Activated naive CD8-positive, alpha-beta T cell treated with anti-CD3 and anti-CD28 coated beads, Interleukin-2, amount 10 ng/mL, durations not matched to agents 7 days and 5 days (primary cell): ENCODE measurements around the gene OSMR. TPM values are rescaled to one million over a fixed set of nuclear protein-coding genes. Genes with fewer than 3 reads are reported as not detected.

Source experiments
- ATAC-seq: fragments of 150-1000 bp; cut with Tn5 transposase; one replicate; pipeline ENCODE4 v1.10.0; 2021; ENCODE audit warnings: low read depth, moderate library complexity
- POLR2A ChIA-PET: fragments of 350-600 bp; sonication (Branson Sonifier 250); formaldehyde crosslinking; loops from one replicate; lab custom pipeline; 2021; ENCODE audit warnings: antibody characterized with exemption; lab: Charles Lee
- DNase-seq: peaks from one replicate; pipeline ENCODE4 v3.0.0; 2021
- H3K27ac Mint-ChIP-seq: one replicate; pipeline ENCODE4 v1.8.0; 2022; ENCODE audit warnings: mild to moderate bottlenecking, mixed read lengths
- H3K27me3 Mint-ChIP-seq: one replicate; pipeline ENCODE4 v1.8.0; 2022; ENCODE audit warnings: mild to moderate bottlenecking, moderate library complexity, mixed read lengths
- H3K36me3 Mint-ChIP-seq: one replicate; pipeline ENCODE4 v1.8.0; 2021; ENCODE audit warnings: mild to moderate bottlenecking, mixed read lengths
- H3K4me1 Mint-ChIP-seq: one replicate; pipeline ENCODE4 v1.8.0; 2021; ENCODE audit warnings: mixed read lengths
- H3K4me3 Mint-ChIP-seq: one replicate; pipeline ENCODE4 v1.8.0; 2022; ENCODE audit warnings: mild to moderate bottlenecking, moderate library complexity, mixed read lengths
- H3K9me3 Mint-ChIP-seq: one replicate; pipeline ENCODE4 v1.8.0; 2021; ENCODE audit warnings: mixed read lengths
- total RNA-seq, 2 experiments: library from RNA; stranded (reverse); gene quantifications; one replicate each; pipeline ENCODE4 v1.2.3, GENCODE V29; 2021

OSMR gene
- total RNA-seq, 2 experiments from 2014 or later: not detected

DNA sequence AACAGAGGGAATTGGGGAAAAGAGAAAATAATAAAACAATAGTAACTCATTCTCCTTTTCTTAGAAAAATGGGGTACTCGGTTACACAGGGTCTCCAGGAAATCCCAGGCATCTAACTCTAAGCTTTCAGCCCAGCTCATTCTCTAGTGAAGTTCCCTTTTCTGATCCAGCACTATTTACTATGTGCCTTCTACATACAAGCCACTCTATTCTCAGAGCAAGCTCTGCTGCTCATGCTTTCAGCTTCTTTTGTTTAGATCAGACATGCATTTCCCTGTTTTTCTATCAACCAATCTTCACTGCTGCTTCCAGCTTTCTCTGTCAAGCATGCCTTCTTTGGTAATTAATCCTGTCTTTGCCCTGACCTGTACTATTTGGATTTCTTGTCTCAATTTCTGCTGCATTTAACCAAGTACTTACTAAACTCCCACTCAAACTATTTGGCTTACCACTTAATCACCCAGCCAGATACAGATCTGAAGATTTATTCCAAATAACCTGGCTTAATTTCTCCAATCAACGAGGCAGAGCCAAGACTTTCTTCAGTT is 25.3 kb downstream of the OSMR start:
- DNase-seq (no peak), ATAC-seq (no peak)
- H3K27me3 Mint-ChIP-seq: peaks cover 26% of the 10 kb centered on the region
- H3K4me3 Mint-ChIP-seq: no peak overlapping the region
- no peaks in the 10 kb centered on the region for H3K4me1 Mint-ChIP-seq
- POLR2A ChIA-PET: no interaction called here
- H3K9me3 Mint-ChIP-seq: peaks cover 3% of the 10 kb centered on the region
- no peaks in the 10 kb centered on the region for H3K36me3 Mint-ChIP-seq
- H3K27ac Mint-ChIP-seq: no peak overlapping the region

DNA sequence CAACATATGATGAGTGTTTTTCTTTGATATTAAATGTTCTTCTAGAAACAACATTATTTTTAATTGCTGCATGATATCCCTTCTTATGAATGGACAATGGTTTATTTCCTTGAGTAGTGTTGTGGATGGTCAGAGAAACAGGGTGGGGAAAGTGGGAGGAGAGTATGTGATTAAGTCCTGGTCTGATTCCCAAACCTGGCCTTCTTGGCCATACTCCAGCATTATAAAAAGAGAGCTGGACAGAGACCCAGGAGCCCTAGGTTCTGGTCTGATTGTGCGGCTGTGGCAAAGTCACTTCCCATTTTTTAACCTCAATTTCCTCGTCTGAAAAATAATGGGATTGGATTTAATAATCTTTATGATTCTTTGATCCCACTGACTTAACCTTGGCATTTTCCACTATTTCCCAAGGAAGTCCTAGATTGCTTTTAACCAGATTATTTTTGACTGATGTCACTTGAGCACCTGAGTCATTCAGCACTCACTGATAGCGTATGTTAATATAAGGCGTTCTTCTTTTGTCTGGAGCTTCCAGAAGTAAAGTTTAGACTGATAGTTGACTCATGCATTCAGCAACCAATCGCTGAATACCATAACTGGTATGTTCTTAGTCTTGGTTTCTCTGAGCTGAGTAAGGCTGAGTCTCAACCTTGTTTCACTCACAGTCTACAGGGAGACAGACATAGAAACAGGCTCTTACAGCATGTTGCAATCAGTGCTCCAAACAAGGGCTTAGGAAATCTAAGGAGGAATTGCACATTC is 26.2 kb downstream of the OSMR start:
- POLR2A ChIA-PET: no interaction called here
- no peak overlapping the region for H3K27ac Mint-ChIP-seq
- H3K4me1 Mint-ChIP-seq: no peaks in the 10 kb centered on the region
- H3K9me3 Mint-ChIP-seq: peaks cover under 1% of the 10 kb centered on the region
- peaks cover 26% of the 10 kb centered on the region for H3K27me3 Mint-ChIP-seq
- H3K4me3 Mint-ChIP-seq: no peak overlapping the region
- ATAC-seq: no peak
- no peaks in the 10 kb centered on the region for H3K36me3 Mint-ChIP-seq
- no peak for DNase-seq

DNA sequence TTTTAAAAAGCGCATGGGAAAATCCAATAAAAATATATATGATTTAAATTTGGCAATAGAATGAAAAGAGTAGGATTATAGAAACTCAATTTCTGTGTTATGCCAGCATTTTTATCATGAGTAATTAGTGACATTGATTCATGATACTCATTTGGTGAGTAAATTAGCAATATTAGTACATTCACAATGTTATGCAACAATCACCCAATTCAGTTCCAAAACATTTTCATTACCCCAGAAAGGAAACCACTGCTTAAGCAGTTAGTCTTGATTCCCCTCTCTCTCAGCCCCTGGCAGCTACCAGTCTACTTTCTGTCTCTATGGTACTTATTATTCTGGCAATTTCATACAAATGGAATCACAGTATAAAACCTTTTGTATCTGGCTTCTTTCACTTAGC is 27.0 kb downstream of the OSMR start:
- Mint-ChIP-seq H3K9me3 (no peaks in the 10 kb centered on the region), H3K27me3 (peaks cover 28% of the 10 kb centered on the region), H3K4me3 (no peak overlapping the region), H3K27ac (no peak overlapping the region), H3K4me1 (no peaks in the 10 kb centered on the region), H3K36me3 (no peaks in the 10 kb centered on the region)
- no peak for DNase-seq
- POLR2A ChIA-PET: no interaction called here
- no peak for ATAC-seq

DNA sequence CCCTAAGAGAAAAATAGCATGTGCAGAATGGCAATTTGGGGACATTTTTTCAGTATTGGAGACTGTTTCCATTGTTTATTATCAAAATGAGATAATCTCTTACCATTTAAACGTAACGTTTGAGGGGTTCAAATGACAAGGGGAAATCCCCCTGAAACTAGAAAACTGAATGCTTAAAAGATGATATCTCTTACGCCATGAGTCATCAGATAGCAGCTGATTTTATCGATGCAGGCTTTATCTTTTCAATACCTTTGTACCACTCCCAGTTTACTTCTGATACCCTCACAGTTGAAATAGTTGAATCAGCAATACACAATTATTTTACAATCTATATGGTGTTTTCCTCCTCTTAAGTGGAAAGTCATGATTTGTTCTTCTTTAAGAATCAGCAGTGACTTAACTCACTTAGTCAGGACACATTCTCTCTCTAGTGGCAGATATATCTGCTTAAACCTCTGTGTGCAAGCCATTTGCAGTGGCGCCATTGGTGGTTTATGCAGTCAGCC is 29.2 kb downstream of the OSMR start:
- no peaks in the 10 kb centered on the region for H3K36me3 Mint-ChIP-seq
- ATAC-seq (no peak), DNase-seq (no peak)
- no peaks in the 10 kb centered on the region for H3K4me1 Mint-ChIP-seq
- no peak overlapping the region for H3K27ac Mint-ChIP-seq
- POLR2A ChIA-PET: no interaction called here
- no peaks in the 10 kb centered on the region for H3K9me3 Mint-ChIP-seq
- H3K4me3 Mint-ChIP-seq: no peak overlapping the region
- H3K27me3 Mint-ChIP-seq: peaks cover 25% of the 10 kb centered on the region

GRCh38 chr5:38878391-38879077 is 32.7 kb downstream of the OSMR start:
- POLR2A ChIA-PET: no interaction called here
- ATAC-seq: no peak
- no peaks in the 10 kb centered on the region for H3K4me1 Mint-ChIP-seq

DNA sequence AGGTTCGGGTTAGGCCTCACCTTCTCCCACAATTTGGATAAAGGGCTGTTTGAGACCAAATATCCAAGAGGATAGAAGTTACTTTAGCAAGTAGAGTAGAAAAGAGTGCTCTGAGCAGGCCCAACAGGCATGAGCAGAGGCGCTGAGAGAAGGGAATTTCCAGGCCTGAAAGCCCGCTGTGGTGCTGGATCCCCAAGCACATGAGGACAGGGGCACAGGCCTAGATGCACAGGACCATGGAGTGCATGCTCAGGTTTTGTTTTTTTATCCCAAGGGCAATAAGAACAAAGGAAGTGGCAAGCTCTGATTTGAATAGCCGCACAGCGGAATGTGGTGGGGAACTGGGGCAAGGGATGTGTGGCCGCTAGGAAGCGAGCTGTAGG is 33.3 kb downstream of the OSMR start:
- Mint-ChIP-seq H3K27me3 (peaks cover 19% of the 10 kb centered on the region), H3K27ac (no peak overlapping the region), H3K4me3 (no peak overlapping the region), H3K36me3 (no peaks in the 10 kb centered on the region), H3K9me3 (no peaks in the 10 kb centered on the region), H3K4me1 (no peaks in the 10 kb centered on the region)
- DNase-seq: no peak
- POLR2A ChIA-PET: no interaction called here
- no peak for ATAC-seq

More at GRCh38 chr5:38878391-38879077, 32.7 kb downstream of the OSMR start:
- Mint-ChIP-seq H3K4me3 (no peak overlapping the region), H3K27ac (no peak overlapping the region), H3K36me3 (no peaks in the 10 kb centered on the region), H3K9me3 (no peaks in the 10 kb centered on the region), H3K27me3 (peaks cover 21% of the 10 kb centered on the region)
- no peak for DNase-seq

- Mint-ChIP-seq H3K4me1 (no peaks in the 10 kb centered on the region), H3K9me3 (no peaks in the 10 kb centered on the region), H3K27ac (no peak overlapping the region), H3K4me3 (no peak overlapping the region), H3K27me3 (peaks cover 22% of the 10 kb centered on the region), H3K36me3 (no peaks in the 10 kb centered on the region)
- ATAC-seq: no peak
- no peak for DNase-seq
- POLR2A ChIA-PET: no interaction called here
Observed at GRCh38 chr5:38883842-38884241, 38.0 kb downstream of the OSMR start.

DNA sequence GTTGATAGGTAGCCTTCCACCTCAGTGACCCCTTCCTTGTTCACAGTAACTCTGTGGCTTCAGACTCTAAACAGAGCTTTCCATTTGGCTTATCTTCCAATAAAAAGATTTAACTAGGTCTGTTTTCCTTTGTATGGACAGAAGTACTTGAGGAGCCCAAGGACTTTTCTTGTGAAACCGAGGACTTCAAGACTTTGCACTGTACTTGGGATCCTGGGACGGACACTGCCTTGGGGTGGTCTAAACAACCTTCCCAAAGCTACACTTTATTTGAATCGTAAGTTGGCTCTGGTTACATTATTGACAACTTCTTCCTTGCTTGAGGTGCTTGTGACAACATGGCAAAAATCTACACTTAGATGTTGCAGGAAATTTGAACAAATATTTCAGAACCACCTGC is 39.4 kb downstream of the OSMR start:
- ATAC-seq (no peak), DNase-seq (no peak)

GRCh38 chr5:38888041-38888440 is 42.2 kb downstream of the OSMR start:
- no peak for DNase-seq
- H3K27me3 Mint-ChIP-seq: peaks cover 22% of the 10 kb centered on the region
- ATAC-seq: no peak
- no peak overlapping the region for H3K27ac Mint-ChIP-seq
- no peaks in the 10 kb centered on the region for H3K36me3 Mint-ChIP-seq
- no peaks in the 10 kb centered on the region for H3K4me1 Mint-ChIP-seq
- H3K4me3 Mint-ChIP-seq: no peak overlapping the region
- POLR2A ChIA-PET: no interaction called here
- H3K9me3 Mint-ChIP-seq: no peaks in the 10 kb centered on the region

More for the DNA sequence above, 39.4 kb downstream of the OSMR start:
- Mint-ChIP-seq H3K4me1 (no peaks in the 10 kb centered on the region), H3K9me3 (no peaks in the 10 kb centered on the region), H3K27me3 (peaks cover 24% of the 10 kb centered on the region), H3K36me3 (no peaks in the 10 kb centered on the region), H3K27ac (no peak overlapping the region), H3K4me3 (no peak overlapping the region)
- POLR2A ChIA-PET: no interaction called here

DNA sequence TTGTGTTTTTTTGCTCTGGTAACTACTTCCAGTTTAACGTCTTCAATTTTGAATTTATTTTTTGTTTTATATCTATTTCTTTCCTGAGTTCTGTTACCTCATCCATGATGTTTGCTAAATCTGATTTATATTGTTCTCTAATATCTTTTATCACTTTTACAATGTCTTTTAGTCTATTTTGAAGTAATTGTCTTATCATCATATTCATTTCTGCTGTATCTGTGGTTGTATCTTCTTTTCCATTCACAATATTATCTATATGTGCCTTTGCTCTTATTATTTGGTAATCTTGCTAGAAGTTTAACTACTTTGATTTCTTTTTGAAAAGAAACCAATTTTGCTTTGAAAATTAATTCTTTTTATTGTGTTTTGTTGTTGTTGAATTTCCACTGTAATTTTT is 43.6 kb downstream of the OSMR start:
- H3K9me3 Mint-ChIP-seq: no peaks in the 10 kb centered on the region
- DNase-seq: no peak
- ATAC-seq: no peak
- POLR2A ChIA-PET: no interaction called here
- no peak overlapping the region for H3K4me3 Mint-ChIP-seq
- H3K27me3 Mint-ChIP-seq: peaks cover 24% of the 10 kb centered on the region
- no peaks in the 10 kb centered on the region for H3K36me3 Mint-ChIP-seq
- no peak overlapping the region for H3K27ac Mint-ChIP-seq
- H3K4me1 Mint-ChIP-seq: no peaks in the 10 kb centered on the region

DNA sequence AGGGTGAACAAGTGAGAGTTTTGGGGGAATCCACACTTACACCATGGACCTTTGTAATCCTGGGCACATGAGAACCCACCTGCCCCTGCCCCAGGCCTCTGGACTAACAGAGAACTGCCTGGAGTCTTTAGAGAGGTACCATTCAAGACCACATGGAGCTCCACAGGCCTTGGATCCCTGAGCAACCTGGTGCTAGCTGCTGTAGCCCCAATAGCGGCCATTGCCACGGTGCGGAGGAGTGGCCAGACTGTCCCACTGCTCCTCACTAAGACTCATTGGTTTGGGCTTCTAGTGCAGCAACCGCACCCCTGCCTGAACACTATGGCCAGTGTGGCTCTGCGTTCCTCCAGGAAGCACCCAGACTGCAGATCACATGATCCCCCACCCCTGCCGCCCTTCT is 45.8 kb downstream of the OSMR start:
- H3K4me1 Mint-ChIP-seq: no peaks in the 10 kb centered on the region
- H3K9me3 Mint-ChIP-seq: no peaks in the 10 kb centered on the region
- H3K27ac Mint-ChIP-seq: no peak overlapping the region
- peaks cover 22% of the 10 kb centered on the region for H3K27me3 Mint-ChIP-seq
- H3K4me3 Mint-ChIP-seq: no peak overlapping the region
- POLR2A ChIA-PET: no interaction called here
- ATAC-seq: no peak
- DNase-seq: no peak
- no peaks in the 10 kb centered on the region for H3K36me3 Mint-ChIP-seq

DNA sequence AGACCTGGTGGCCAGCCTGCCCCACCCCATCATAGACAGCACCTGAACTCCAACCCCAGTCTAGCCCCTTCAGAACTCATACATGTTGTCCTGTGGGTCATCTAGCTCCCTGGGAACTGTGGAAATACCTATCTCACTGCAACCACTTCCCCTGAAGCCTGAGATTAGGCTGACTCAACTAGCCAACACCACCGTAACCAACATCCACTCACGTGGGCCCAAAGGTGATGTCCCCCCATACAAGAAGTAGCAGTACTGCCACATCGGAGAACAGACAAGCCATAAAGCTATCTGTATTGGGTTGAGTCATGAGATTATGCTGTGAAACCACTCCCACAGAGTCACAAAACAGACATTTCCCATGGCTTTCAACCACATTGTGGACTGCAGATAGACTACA is 46.6 kb downstream of the OSMR start:
- Mint-ChIP-seq H3K27me3 (peaks cover 21% of the 10 kb centered on the region), H3K9me3 (peaks cover 2% of the 10 kb centered on the region), H3K27ac (no peak overlapping the region), H3K4me1 (no peaks in the 10 kb centered on the region), H3K4me3 (no peak overlapping the region), H3K36me3 (no peaks in the 10 kb centered on the region)
- POLR2A ChIA-PET: no interaction called here
- DNase-seq: no peak
- ATAC-seq: no peak

DNA sequence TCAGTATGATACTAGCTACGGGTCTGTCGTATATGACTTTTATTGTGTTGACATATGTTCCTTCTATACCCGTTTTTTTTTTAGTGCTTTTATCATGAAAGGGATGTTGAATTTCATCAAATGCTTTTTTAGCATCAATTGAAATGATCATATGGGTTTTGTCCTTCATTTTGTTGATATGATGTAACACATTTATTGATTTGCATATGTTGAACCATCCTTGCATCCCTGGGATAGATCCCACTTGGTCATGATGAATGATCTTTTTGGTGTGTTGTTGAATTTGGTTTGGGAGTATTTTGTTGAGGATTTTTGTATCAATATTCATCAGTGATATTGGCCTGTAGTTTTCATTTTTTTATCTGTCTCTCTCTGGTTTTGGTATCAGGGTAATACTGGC is 50.9 kb downstream of the OSMR start:
- ATAC-seq (no peak), DNase-seq (no peak)
- H3K4me3 Mint-ChIP-seq: no peak overlapping the region
- POLR2A ChIA-PET: no interaction called here
- H3K27ac Mint-ChIP-seq: no peak overlapping the region
- H3K4me1 Mint-ChIP-seq: no peaks in the 10 kb centered on the region
- H3K9me3 Mint-ChIP-seq: peaks cover 3% of the 10 kb centered on the region
- H3K27me3 Mint-ChIP-seq: peaks cover 15% of the 10 kb centered on the region
- no peaks in the 10 kb centered on the region for H3K36me3 Mint-ChIP-seq

DNA sequence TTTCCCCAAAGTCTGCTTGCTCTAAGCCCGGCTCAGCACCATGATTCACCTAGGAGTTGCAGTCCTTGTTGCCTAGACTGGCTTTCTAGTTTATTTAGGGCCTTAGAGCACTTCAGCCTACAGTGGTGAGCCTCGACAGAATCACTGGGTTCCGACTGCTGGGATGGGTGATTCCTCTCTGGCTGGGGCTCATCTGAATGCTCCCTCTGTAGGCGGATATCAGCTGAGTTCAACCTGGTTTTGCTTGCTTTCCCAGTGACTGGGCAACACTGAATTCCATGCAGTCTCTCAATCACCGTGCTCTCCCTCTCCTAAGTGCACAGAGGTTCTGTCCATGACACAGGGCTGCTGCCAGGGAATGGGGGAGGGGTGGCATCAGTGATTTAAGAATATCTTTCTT is 54.1 kb downstream of the OSMR start:
- DNase-seq (no peak), ATAC-seq (no peak)
- Mint-ChIP-seq H3K27me3 (peaks cover 10% of the 10 kb centered on the region), H3K4me1 (no peaks in the 10 kb centered on the region), H3K9me3 (peaks cover 12% of the 10 kb centered on the region), H3K27ac (no peak overlapping the region), H3K4me3 (no peak overlapping the region), H3K36me3 (no peaks in the 10 kb centered on the region)
- POLR2A ChIA-PET: no interaction called here
